ENCODE results near the gene SNTA1.

GRCh38 chr20:33408716-33409654 is 34.6 kb downstream of the SNTA1 start:
- TF ChIP-seq CTCF (IDR thresholded peaks at IDR 0.05) (no peak), POLR2A (IDR thresholded peaks at IDR 0.05) (no peak)

All from tibial nerve (tissue), 3 donors.